Measurements from ENCODE around the gene RELB. TPM values are rescaled to one million over a fixed set of nuclear protein-coding genes. Genes with fewer than 3 reads are reported as not detected.

Gene RELB
- total RNA-seq, 2 donors from 2014 or later, result 9.5 to 14.5 TPM

DNA sequence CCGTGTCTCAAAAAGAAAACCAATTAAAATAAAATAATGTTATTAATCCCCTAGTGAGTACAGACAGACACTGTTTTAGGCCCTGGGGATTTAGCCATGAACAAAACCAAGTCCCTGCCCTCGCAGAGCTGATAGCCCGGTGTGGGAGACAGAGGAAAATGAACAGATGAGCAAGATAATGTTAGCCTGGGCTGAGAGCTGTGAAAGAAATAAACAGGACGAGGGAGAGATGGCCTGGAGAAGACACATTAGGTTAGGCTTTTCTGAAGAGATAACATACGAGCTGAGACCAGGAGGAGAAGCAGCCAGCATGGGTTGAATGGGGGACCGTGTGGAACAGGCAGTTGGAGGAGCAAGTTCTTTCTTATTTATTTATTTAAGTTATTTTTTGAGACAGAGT lies 9.0 kb downstream of the RELB start:
- no peak for DNase-seq
- Histone ChIP-seq H3K9me3 (ENCODE audit: control insufficient read depth, low read length) (no peaks in the 10 kb centered on the region), H3K4me1 (ENCODE audit: control insufficient read depth, insufficient read depth, low read length) (no peaks in the 10 kb centered on the region), H3K4me3 (ENCODE audit: low read length) (no peak overlapping the region), H3K9ac (ENCODE audit: extremely low read depth, low read length, poor library complexity, severe bottlenecking) (no peak overlapping the region), H3K27me3 (ENCODE audit: control insufficient read depth, insufficient read depth, low read length, poor library complexity, severe bottlenecking) (no peaks in the 10 kb centered on the region), H3K36me3 (ENCODE audit: control insufficient read depth, insufficient read depth, low read length) (peaks cover 16% of the 10 kb centered on the region), H3K27ac (ENCODE audit: low read depth, low read length) (no peak overlapping the region)
- TF ChIP-seq CTCF (conservative IDR thresholded peaks at IDR 0.05), result no peak
- H3K27me3 Mint-ChIP-seq (ENCODE audit: insufficient read depth), result no peaks in the 10 kb centered on the region
- no peaks in the 10 kb centered on the region for H3K9me3 Mint-ChIP-seq
- 83 to 89% methylated on average over 5 of the region's 6 CpGs for WGBS, 2 experiments (ENCODE audit: insufficient coverage in 1 of 2, insufficient read length in 1 of 2)
- no peak overlapping the region for H3K4me3 Mint-ChIP-seq
- H3K27ac Mint-ChIP-seq, result no peak overlapping the region
- H3K4me1 Mint-ChIP-seq, result no peaks in the 10 kb centered on the region
- peaks cover 25% of the 10 kb centered on the region for H3K36me3 Mint-ChIP-seq (ENCODE audit: low read depth)

- peaks cover 16% of the 10 kb centered on the region for H3K36me3 ChIP-seq (ENCODE audit: control insufficient read depth, insufficient read depth, low read length)
- no peak for TF ChIP-seq CTCF (conservative IDR thresholded peaks at IDR 0.05)
- no peak for DNase-seq
- Mint-ChIP-seq H3K4me3 (no peak overlapping the region), H3K9me3 (no peaks in the 10 kb centered on the region), H3K36me3 (ENCODE audit: low read depth) (peaks cover 18% of the 10 kb centered on the region), H3K27ac (no peak overlapping the region), H3K27me3 (ENCODE audit: insufficient read depth) (no peaks in the 10 kb centered on the region), H3K4me1 (peaks cover 2% of the 10 kb centered on the region)
- no peak overlapping the region for H3K27ac ChIP-seq (ENCODE audit: low read depth, low read length)
- WGBS, 2 experiments (ENCODE audit: insufficient coverage in 1 of 2, insufficient read length in 1 of 2), result 95 to 99% methylated on average over 19 to 42 of the region's 42 CpGs
- H3K27me3 ChIP-seq (ENCODE audit: control insufficient read depth, insufficient read depth, low read length, poor library complexity, severe bottlenecking), result no peaks in the 10 kb centered on the region
- no peaks in the 10 kb centered on the region for H3K4me1 ChIP-seq (ENCODE audit: control insufficient read depth, insufficient read depth, low read length)
- H3K4me3 ChIP-seq (ENCODE audit: low read length), result no peak overlapping the region
- H3K9ac ChIP-seq (ENCODE audit: extremely low read depth, low read length, poor library complexity, severe bottlenecking), result no peak overlapping the region
- H3K9me3 ChIP-seq (ENCODE audit: control insufficient read depth, low read length), result no peaks in the 10 kb centered on the region
These were observed 10.7 kb downstream of the RELB start for GRCh38 chr19:45011959-45012358.

DNA sequence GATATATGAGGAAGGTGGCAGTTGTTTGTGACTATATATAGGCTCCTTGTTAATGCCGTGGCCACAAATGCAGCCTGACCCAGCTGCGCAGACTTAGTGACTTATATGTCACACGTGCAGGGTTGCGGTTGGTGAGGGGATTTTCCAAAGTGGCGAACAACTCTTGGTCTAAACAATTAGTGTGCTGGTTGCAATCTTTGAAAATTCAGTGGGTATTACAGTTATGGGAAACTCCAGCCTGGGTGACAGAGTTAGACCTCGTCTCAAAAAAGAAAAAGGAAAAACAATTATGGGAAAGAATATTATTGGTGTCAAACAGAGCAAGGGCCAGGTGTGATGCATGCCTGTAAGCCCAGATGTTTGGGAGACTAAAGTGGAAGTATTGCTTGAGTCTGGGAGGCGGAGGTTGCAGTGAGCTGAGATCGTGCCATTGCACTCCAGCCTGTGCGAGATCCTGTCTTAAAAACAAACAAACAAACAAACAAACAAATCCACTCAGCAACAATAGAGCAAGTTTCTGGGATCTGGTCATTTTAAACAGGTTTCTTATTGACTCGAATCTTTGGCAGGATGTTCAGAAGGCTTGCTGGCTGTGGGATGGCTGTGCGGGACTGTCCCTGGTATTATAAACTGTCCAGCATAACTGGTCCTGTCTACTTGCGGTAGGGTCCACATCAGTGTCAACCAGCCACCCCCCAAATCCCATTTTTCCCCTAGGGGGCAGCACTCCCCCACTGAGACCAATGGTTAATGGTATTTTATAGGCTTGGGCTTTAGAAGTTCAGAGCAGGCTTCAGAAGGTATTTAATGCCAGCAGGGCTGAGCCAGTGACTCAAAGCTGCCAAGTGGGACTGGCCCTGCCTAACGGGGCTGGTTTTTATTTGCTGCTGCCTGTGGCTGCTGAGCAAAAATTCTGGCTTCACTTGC lies 15.4 kb downstream of the RELB start:
- Mint-ChIP-seq H3K4me3 (no peak overlapping the region), H3K27ac (peak overlapping the region; percentile 61), H3K36me3 (ENCODE audit: low read depth) (peaks cover 12% of the 10 kb centered on the region), H3K27me3 (ENCODE audit: insufficient read depth) (no peaks in the 10 kb centered on the region), H3K9me3 (no peaks in the 10 kb centered on the region), H3K4me1 (peaks cover 2% of the 10 kb centered on the region)
- peaks cover 14% of the 10 kb centered on the region for H3K36me3 ChIP-seq (ENCODE audit: control insufficient read depth, insufficient read depth, low read length)
- peak; percentile 87 for TF ChIP-seq CTCF (conservative IDR thresholded peaks at IDR 0.05)
- no peaks in the 10 kb centered on the region for H3K4me1 ChIP-seq (ENCODE audit: control insufficient read depth, insufficient read depth, low read length)
- no peak overlapping the region for H3K9ac ChIP-seq (ENCODE audit: extremely low read depth, low read length, poor library complexity, severe bottlenecking)
- DNase-seq, result peak; percentile 92
- H3K9me3 ChIP-seq (ENCODE audit: control insufficient read depth, low read length), result no peaks in the 10 kb centered on the region
- no peaks in the 10 kb centered on the region for H3K27me3 ChIP-seq (ENCODE audit: control insufficient read depth, insufficient read depth, low read length, poor library complexity, severe bottlenecking)
- H3K27ac ChIP-seq (ENCODE audit: low read depth, low read length), result no peak overlapping the region
- WGBS, 2 experiments (ENCODE audit: insufficient coverage in 1 of 2, insufficient read length in 1 of 2), result 84 to 86% methylated on average over 10 to 13 of the region's 13 CpGs
- no peak overlapping the region for H3K4me3 ChIP-seq (ENCODE audit: low read length)
